Fibroblast of the conjunctiva (primary cell): ENCODE measurements around the gene SPATA24.
"Not testable (repeated sequence)": the region's sequence is repeated elsewhere in the genome, so short reads cannot be mapped to it uniquely, and the experiment has no call there.

ENCODE experiments used
- DNase-seq: peaks from one replicate; pipeline ENCODE4 v3.0.0-alpha.2; 2010; ENCODE audit warnings: low read depth

SPATA24 gene

GRCh38 chr5:139416651-139417050 lies 12.8 kb upstream of the SPATA24 start:
- no peak for DNase-seq

DNA sequence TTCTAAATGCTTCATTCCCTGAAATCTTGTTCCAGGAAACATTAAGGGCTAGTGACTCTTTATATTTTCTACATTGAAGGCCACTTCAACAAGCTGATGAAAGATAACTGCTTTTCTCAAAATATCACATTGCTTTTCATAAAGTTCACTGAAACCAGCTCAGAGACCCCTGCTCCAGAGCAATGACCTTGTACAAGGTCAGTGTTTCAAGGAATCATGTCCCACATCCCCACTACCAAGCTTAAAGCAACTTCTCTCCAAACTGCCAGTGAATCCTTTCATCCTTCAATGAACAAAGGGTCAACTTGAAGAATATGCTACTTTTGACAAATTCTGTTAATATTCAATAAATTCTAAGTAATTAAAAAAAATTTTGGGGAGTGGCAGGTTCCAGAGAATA lies 12.0 kb upstream of the SPATA24 start:
- no peak for DNase-seq

DNA sequence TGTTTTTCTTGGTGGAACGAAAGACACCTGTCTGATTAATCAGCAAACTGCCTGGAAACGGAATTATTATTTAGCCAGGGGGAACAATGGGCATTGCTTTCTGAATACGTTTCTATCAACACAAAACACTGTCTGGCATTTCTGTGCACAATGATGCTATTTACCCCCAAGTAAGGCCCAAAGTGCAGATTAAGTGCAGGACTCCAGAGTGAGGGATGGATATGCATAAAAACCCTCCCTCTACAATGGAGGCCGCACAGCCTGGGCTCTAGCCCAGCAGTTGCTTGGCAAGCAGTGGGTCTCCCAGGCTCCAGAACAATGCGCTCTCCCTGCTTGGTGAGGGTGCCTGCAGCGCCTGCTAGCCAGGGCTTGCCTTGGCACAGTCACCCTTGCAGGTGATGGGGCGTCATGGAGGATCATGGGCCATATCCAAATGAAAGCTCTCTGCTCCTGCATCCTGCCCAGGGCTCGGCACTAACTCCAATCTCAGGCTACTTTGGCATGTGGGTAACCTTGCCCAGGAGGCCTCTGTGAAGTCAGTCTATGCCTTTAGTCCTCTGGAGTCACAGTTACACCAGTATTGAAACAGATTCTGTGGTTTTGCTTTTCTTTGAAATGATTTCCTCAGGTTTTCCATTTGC lies 11.5 kb upstream of the SPATA24 start:
- DNase-seq: no peak

DNA sequence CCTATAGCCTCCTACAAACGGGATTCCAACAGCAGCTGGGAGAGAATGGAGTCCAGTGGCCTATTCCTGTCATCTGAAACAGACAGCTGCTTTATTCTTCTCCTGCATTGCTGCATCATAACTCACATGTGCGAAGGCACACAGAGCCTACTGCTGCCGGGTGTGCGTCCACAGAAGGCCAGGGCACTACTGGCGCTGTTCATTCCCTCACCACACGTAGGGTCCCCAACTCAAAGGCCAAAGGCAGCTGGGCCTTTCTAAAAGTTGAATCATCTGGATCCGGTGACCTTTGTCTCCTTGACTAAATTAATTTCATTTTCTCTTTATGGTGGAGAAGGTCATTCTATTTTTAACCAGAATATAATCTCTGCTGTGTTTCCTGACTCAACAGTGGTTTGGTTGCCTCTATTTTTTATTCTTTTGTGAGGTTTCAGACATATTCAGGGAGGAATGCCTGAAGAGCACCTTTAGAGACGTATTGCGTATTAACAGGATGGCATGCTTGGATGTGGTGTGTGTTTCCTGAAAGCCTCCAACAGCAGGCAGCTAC lies 10.8 kb upstream of the SPATA24 start:
- DNase-seq: no peak

GRCh38 chr5:139413963-139414362 lies 10.1 kb upstream of the SPATA24 start:
- no peak for DNase-seq

DNA sequence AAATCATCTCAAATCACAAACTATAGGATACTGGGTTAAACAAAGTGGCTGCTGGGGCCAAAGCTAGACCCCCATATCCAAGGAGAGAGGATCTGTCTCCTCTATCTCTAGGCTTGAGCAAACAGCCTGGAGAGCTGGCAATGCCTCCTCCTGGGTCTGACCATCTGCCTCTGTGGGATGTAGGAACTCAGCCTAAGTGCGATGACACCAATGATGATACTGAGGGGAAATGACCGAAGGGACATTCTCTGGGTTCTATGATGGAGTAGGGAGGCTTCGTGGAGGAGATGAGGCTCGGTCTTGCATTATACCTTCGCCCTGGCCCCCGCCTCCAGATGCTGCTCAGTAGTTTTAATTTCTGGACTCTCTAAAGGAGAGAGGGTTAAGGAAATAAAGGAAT lies 9.3 kb upstream of the SPATA24 start:
- DNase-seq: no peak

GRCh38 chr5:139410993-139411828 lies 7.3 kb upstream of the SPATA24 start:
- DNase-seq: no peak

DNA sequence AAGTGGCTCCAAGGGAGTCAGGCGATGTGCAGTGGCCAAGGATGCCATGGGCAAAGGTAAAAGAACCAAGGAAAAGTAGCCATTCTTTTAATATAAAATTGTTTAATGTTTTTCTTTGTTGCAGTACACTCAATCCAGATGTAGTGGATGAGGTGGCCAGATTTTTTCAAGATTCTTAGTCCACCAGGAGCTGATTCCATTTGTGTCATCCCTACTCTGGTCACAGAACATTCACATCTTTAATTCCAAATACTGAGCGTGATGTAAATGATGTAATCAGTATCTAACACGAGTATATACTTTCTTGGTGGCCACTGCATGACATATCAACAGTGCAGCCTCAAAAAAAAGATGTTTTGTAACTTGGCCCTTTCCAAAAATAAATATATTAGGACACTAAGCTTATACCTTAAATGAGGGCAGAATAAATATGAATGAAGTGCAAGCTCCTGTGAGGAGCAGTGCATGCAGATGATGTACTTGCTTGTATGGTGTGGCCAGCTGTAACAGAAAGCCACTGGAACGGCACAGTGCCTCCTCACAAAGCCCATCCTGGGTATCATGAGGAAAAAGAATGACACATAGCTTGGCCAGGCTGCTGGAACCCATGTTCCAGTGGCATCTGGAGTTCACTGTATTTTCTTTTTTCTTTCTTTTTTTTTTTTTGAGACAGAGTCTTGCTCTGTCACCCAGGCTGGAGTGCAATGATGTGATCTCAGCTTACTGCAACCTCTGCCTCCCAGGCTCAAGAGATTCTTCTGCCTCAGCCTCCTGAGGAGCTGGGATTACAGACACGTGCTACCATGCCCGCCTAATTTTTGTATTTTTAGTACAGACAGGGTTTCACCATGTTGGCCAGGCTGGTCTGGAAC lies 6.5 kb upstream of the SPATA24 start:
- no peak for DNase-seq

DNA sequence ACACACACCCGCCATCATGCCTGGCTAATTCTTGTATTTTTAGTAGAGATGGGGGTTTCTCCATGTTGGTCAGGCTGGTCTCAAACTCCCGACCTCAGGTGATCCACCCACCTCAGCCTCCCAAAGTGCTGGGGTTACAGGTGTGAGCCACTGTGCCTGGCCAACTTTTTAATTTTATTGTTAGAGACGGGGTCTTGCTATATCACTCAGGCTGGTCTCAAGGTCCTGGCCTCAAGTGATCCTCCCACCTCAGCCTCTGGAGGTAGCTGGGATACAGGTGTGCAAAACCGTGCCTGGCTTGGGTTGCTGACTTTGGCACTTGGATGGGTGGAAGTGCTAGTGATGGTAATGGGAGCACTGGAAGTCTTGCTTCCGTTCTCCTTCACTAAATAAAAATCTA lies 5.2 kb upstream of the SPATA24 start:
- DNase-seq: not testable (repeated sequence)

DNA sequence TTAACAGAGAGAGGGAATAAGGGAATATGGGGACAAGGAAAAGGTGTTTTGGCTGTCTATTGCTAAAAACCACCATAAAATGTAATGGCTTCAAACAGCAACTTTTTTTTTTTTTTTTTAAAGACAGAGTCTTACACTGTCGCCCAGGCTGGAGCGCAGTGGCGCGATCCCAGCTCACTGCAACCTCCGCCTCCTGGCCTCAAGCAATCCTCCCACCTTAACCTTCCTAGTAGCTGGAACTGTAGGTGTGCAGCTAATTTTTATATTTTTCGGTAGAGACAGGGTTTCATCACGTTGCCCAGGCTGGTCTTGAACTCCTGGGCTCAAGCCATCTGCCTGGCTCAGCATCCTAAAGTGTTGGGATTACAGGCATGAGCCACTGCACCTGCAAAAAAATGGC lies 4.3 kb upstream of the SPATA24 start:
- no peak for DNase-seq

DNA sequence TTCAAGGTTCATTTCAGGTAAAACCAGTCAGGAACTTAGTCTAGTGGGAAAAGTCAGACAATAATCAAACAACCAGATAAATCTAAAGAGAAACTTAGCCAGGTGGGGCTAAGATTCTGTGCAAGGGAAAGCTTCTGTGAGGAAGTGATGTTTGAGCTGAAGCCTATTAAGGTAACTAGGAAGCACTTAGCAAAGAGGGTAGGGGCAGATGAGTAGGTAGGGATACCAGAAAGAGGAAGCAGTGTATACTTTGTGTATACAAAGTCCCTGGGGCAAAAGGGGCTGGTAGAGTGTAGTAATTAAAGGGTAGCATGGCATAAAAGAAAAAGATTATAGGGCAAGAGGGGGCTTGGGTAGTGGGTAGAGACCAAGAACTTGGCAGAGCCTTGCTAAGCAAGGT lies 3.6 kb upstream of the SPATA24 start:
- DNase-seq: no peak

DNA sequence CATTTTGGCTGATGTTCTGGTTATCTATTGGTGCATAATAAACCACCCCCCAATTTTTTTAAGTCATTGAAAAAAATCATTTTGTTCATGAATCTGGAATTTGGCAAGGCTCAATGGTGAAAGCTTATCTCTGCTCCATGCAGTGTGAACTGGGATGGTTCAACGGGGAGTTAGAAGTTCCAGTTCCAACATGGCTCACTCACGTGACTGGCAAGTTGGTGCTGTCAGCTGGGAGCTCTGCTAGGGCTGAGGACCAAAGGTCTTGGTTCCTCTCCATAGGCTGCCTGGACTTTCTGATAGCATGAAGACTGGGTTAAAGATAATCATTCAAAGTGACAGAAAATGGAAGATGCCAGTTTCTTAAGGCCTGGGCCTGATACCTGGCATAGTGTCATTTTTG lies 3.1 kb upstream of the SPATA24 start:
- no peak for DNase-seq

- DNase-seq: no peak
Observed at GRCh38 chr5:139404484-139404840, 573 bp upstream of the SPATA24 start.

GRCh38 chr5:139403418-139403786 lies 487 bp downstream of the SPATA24 start:
- DNase-seq: no peak

- no peak for DNase-seq
Observed at GRCh38 chr5:139402561-139403158, 1.2 kb downstream of the SPATA24 start.

GRCh38 chr5:139401546-139401945 lies 2.3 kb downstream of the SPATA24 start:
- no peak for DNase-seq

DNA sequence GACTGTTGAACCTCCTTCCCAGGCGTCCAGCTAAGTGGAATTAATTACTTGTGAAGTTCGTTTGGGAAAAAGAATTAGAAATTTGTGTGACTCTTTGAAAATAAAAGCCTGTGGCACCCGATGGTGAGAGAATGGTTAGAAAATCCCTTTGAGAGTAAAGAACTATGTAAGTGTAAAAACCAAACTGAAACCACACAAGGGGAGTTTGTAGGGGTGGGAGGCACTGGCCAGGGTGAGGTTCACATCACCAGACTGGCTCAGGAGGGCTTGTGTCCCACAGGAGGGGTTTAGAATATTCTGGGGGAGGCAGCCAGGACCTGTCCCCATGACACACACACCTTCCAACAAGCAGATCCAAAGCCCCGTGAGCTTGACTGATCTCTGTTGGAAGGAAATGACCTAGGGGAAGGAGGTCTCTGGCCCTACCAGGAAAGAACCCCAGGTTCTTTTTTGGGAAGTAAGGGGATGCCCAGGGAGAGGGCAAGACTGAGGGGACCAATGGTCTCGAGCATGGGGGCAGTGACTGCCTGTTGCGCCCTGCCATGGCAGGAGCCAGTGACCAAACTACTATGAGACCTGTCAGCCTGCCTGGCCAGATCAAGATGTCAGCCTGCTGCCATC lies 4.3 kb downstream of the SPATA24 start:
- no peak for DNase-seq

DNA sequence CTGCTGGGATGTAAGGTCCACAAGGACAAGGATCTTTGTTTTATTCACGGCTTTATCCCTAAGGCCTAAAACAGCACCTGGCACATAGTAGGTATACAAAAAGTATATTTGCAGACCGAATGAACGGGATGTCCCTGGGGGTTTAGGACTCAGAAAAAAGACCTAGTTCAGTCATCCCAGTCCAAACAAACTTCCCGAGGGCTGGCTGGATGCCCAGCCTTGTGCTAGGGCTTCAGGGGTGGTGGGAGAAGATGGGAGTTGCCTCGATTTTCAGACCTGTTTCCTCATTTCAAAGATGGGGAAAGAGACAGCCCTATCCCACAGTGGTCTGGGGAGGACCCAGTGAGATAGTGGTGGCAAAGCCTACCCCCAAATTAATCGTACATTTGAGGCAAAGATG lies 6.0 kb downstream of the SPATA24 start:
- no peak for DNase-seq

DNA sequence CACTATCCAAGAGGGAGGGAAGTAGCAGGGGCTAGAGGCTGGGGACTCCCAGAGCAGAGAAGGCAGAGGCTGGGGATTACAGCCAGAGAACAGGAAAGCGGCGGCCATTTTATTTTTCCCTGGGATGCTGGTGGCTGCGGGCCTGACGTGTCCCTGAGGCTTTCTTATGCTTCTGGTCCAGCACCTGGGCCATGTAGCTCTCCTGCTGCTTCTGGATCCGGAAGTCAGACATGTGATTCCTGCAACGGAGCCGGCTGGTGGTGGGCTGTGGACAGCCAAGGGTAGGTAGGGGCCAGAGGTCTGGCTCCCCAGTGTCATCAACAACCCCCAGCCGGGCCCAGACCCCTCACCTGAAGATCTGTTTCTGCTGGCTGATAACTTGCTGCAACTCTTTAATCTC lies 7.2 kb downstream of the SPATA24 start:
- no peak for DNase-seq

DNA sequence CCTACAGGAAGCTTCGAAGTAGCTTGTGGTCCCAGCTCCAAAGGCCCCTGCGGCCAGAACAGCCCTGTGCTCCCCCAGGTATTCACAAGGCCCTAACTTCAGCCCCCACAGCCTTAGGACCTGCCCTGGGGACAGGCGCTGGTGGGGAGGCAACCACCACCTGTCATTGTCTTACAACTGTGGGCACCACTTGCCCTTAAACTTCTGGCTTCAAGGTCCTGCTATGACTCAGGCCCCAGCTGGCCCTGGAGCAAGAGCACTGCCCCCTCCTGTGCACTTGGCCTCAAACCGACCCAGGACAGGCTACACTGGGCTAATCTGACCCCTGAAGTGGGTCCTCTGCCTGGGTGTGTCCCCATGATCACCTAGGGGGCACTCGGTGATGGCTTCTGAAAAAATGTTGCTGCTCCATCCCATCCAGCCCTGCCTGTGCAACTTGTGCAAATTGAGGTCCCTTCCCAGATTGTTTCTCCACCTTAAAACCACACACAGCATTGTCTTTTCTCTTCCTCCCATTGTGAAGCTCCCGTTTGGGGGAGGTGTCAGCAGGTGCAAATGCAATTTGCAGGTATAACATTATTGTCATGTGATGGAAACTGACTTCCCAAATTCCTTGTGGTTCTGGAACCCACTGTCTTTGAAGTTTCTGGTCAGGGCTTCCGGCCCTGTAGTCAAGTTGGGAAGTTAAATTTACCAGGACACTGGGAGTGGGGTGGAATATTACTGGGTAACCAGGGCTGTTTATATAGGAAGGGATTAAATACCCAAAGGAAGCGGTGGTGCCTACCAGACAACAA lies 7.8 kb downstream of the SPATA24 start:
- DNase-seq: no peak
